Measurements from ENCODE around the gene FHIT.

- TF ChIP-seq CTCF (conservative IDR thresholded peaks at IDR 0.05; ENCODE audit: low read depth, low read length) (no peak), EZH2 (IDR thresholded peaks at IDR 0.05; ENCODE audit: low read length, unreplicated experiment) (no peak), EZH2phosphoT487 (IDR thresholded peaks at IDR 0.05; ENCODE audit: borderline replicate concordance, low read length) (no peak)
These were observed 357.3 kb downstream of the FHIT start for GRCh38 chr3:60893946-60894345.

All from PC-3 (cell line).